GM18867 (cell line): ENCODE data around the gene TBCC.
A peak's percentile ranks its signal among the peaks of the same experiment; 100 is the strongest.

Source experiments
- ATAC-seq: cut with Tn5 transposase; IDR thresholded peaks from one replicate; pipeline ENCODE4 v1.9.1; 2021; ENCODE audit warnings: mild to moderate bottlenecking, moderate library complexity; ENCODE audit not compliant: unreplicated experiment

TBCC gene, protein sequence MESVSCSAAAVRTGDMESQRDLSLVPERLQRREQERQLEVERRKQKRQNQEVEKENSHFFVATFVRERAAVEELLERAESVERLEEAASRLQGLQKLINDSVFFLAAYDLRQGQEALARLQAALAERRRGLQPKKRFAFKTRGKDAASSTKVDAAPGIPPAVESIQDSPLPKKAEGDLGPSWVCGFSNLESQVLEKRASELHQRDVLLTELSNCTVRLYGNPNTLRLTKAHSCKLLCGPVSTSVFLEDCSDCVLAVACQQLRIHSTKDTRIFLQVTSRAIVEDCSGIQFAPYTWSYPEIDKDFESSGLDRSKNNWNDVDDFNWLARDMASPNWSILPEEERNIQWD

GRCh38 chr6:42745640-42746462 is at the start of gene TBCC:
Gene TBCC (minus strand): TSS chr6:42746103. CDS start chr6:42746073, 30 bp downstream.
- ATAC-seq, result peak; percentile 75

DNA sequence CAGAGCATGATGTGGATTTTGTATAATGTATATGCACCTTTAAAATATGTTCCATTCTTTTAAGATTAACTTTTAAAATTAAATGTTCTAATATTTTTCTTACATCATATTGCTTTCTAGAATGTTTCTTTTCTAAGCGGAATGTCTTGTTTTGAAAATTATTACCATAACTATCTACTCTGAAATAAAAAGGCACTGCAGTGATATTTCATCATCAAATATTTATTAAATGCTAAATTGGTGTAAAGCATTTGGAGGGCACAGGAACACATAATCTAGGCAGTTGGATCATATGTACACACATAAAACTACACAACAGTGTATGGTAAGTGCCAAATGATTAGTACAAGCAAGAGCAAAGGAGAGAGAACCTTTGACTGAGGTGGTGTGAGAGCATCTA is 49.7 kb upstream of the TBCC start:
- no peak for ATAC-seq

- no peak for ATAC-seq
Measured at GRCh38 chr6:42791706-42792320, 45.9 kb upstream of the TBCC start.

DNA sequence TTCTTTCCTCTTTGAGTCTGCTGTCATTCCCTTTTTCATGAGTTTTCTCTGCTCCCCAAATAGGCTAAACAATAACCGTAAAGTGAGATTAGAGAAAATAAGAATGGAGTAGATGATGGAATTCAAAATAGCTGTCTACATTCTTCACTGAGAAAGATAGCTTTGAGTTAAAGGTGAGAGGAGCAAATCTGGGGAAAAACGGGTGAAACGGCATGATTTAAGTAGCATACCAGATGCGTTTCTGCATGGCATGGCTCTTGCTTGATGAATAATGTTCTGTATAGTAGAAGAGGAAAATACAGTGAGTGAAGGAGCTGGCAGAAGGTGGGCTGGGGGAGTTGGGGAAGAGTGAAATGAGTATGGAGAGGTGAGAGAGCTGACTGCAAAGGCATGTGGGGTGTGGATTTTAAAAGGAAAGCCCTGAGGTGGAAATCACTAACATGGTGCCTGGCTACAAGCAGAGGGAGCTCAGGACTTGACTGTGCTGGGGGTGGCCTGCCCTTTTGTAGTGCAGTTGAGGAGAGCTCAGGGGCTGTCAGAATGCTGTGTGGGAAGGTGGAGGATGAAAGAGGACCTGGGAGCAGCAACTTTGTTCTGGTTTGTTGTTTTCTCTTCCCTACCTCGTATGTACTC is 44.8 kb upstream of the TBCC start:
- ATAC-seq, result no peak

DNA sequence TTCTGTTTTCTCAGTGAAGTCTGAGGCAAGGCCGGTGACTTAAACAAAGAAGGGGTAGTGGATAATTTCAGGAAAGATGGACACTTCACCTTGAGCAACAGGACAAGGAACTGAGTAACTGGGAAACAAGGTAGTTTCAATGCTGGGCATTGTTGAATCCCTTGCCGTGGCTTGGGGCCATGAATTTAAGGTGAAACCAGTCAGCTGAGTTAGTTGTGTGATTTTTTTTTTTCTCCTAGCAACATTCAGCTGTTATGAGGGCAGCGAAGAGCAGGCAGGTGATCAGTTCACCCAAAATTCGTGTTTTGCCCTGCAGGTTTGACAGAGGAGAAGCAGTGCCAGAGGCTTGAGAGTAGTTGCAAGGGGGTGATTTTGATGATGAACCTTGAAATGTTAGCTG is 42.8 kb upstream of the TBCC start:
- ATAC-seq, result no peak

GRCh38 chr6:42787063-42787472 is 41.2 kb upstream of the TBCC start:
- no peak for ATAC-seq

- no peak for ATAC-seq
Measured at GRCh38 chr6:42786525-42786985, 40.7 kb upstream of the TBCC start.

DNA sequence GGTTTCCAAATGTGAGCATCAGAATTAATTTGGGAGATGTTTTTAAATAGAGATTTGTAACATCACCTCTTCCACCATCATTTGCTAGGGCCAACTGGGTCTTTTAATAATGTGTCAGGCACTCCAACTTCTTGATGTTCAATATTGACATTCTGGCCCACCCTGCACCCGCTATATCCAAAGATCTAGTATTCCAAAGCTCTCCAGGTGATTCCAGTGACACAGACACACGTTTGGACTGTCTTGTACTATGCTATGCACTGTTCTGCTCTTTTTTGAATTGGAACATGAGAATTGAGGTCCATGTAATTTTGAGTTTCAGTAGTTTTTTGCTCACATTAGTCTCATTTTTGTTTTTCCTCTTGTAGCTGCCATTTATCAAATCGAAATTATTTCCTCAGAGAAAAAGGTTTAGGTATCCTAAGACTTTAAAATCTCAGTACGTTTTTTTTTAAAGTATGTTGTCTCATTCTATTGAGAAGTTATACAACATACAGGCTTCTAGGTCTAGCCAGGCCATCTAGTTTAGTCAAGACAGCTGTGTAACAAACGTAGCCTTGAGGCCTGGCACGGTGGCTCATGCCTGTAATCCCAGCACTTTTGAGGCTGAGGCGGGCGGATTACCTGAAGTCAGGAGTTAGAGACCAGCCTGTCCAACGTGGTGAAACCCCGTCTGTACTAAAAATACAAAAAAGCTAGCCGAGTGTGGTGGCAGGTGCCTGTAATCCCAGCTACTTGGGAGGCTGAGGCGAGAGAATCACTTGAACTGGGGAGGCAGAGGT is 39.0 kb upstream of the TBCC start:
- no peak for ATAC-seq

GRCh38 chr6:42783876-42784642 is 38.2 kb upstream of the TBCC start:
- ATAC-seq, result peak; percentile 2

DNA sequence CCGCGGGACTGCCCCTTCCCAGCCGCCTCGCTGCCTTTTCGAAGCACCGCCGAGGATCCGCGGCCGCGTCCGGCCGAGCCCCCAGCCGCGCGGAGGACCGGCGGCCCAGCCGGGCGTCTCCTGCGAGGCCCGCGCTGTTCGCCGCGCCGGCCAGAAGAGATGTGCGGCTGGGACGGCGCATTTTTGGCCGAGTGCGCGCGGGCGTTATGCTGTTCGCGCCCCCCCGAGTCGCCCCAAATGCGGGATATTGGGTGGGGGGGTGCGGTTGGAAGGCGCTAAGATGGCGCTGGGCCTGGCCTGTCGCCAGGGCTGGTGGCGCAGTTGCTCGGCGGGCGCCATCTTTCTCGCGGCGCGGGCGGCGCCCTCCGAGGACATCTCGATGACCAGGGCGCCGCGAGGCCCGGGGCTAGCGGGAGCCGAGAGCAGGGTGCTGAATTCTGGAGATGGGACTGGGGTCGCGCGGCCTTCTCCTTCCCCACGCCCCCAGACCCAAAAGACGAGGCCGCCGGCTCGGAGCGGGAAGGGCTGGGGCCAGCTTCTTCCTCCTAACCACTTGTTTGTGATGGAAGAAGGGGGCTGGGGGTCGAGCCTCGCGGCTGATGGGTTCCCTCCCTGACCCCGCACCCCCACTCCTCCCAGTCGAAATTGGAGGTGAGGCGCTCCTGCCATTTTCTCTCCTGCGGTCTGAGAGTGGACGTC is 37.4 kb upstream of the TBCC start:
- ATAC-seq, result peak; percentile 42

DNA sequence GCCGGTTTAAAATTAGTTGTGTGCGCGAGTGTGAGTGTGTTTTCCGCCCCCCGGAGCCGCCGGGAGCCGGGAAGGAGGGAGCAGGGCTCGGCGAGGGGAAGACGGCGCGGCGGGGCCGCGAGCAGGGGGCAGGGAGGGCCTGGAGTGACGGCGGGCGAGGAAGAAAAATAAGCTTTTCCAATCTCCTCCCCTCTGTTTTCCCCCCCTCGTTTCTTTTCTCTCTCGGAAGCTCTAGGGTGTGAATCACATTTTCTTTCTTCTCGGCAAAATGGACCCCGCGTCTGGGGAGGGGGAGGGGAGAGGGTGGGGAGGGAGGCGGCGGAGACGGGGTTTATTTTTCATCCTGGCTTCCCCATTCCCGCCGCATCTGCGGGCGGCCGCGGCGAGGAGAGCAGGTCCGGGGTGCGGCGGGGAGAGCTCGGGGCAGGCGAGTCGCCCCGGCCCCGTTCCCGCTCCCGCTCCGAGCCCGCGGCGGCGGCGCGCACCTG is 36.8 kb upstream of the TBCC start:
- peak; percentile 22 for ATAC-seq

- no peak for ATAC-seq
Measured at GRCh38 chr6:42781796-42782688, 36.1 kb upstream of the TBCC start, which contains the start of gene BICRAL. Gene BICRAL (plus strand): TSS chr6:42782052. CDS start chr6:42822023, 39,971 bp downstream.

- no peak for ATAC-seq
Measured at GRCh38 chr6:42781546-42781795, 35.6 kb upstream of the TBCC start.

- ATAC-seq, result no peak
Measured at GRCh38 chr6:42779521-42779920, 33.6 kb upstream of the TBCC start.

- no peak for ATAC-seq
Measured at GRCh38 chr6:42778122-42778521, 32.2 kb upstream of the TBCC start.

GRCh38 chr6:42777126-42777822 is 31.4 kb upstream of the TBCC start:
- ATAC-seq, result no peak

- ATAC-seq, result peak; percentile 32
Measured at GRCh38 chr6:42774821-42775487, 29.1 kb upstream of the TBCC start.
